HCT116 (cell line): Measurements from ENCODE around the gene MUC6. TPM values are rescaled to one million over a fixed set of nuclear protein-coding genes. Genes with fewer than 3 reads are reported as not detected.

Experiments
- ATAC-seq: fragments of 200-7000 bp; cut with Tn5 transposase; 2 replicates; pipeline ENCODE4 v1.9.1; 2020; ENCODE audit warnings: mild to moderate bottlenecking, moderate library complexity
- BruUV-seq: library from RNA; stranded (reverse); fragments of 400-500 nt; replicated peaks from 2 replicates; lab custom pipeline; 2021; lab: Mats Ljungman, UMichigan
- CTCF ChIA-PET: fragments of 300-600 bp; sonication (Branson Sonifier 250); formaldehyde crosslinking; loops from one replicate; lab custom pipeline; 2021; ENCODE audit warnings: antibody characterized with exemption; lab: Charles Lee
- POLR2A ChIA-PET: fragments of 300-600, 350-600 bp; sonication (Branson Sonifier 250); formaldehyde crosslinking; loops from one replicate; lab custom pipeline; 2021; ENCODE audit warnings: antibody characterized with exemption; lab: Charles Lee
- RAD21 ChIA-PET, 2 experiments: fragments of 300-600 bp; sonication (Branson Sonifier 250); formaldehyde crosslinking; loops; one replicate each; lab custom pipeline; 2023; ENCODE audit warnings: low total read pairs in 2 of 2; ENCODE audit not compliant: uncharacterized antibody in 2 of 2, unreplicated experiment in 2 of 2, low non-redundant PET in 1 of 2; lab: Charles Lee
- DNase-seq: peaks from one replicate; pipeline ENCODE4 v3.0.0-alpha.2; 2010; ENCODE audit warnings: low read depth, low spot score
- H2AFZ ChIP-seq: fragments of 200-600 bp; shearing (Covaris generic), sonication (generic); 2 replicates; pipeline ENCODE4 v1.6.1; 2017; ENCODE audit warnings: low read depth, mixed run types, mixed read lengths, antibody characterized with exemption, low read length; ENCODE audit not compliant: poor library complexity, severe bottlenecking
- H3K27ac ChIP-seq: 2 replicates; pipeline ENCODE4 v1.5.1; 2012; ENCODE audit warnings: low read depth, low read length
- H3K27me3 ChIP-seq: fragments of 200-600 bp; sonication (generic); 2 replicates; pipeline ENCODE4 v1.6.1; 2016; ENCODE audit warnings: mixed run types, low read length, mixed read lengths; ENCODE audit not compliant: insufficient read depth
- H3K36me3 ChIP-seq, 2 experiments: fragments of 200-500 bp in 1 of 2; fragments of 200-600 bp in 1 of 2; sonication (Bioruptor generic) in 1 of 2; sonication (generic) in 1 of 2; 2 replicates each; pipeline versions ENCODE4 v1.5.1 to v1.6.1; 2014 to 2016; ENCODE audit warnings: low read length in 2 of 2, inconsistent platforms in 1 of 2, mixed read lengths in 1 of 2, mixed run types in 1 of 2; ENCODE audit not compliant: insufficient read depth in 2 of 2, control insufficient read depth in 1 of 2
- H3K4me1 ChIP-seq, 2 experiments: fragments of 200-600 bp in 1 of 2; sonication (generic) in 1 of 2; 2 replicates each; pipeline versions ENCODE4 v1.5.1 to v1.6.1; 2012 to 2017; ENCODE audit warnings: low read length in 2 of 2, inconsistent platforms in 1 of 2, mild to moderate bottlenecking in 1 of 2, mixed read lengths in 1 of 2, mixed run types in 1 of 2, moderate library complexity in 1 of 2; ENCODE audit not compliant: insufficient read depth in 2 of 2, control insufficient read depth in 1 of 2
- H3K4me2 ChIP-seq: fragments of 200-600 bp; sonication (generic); 2 replicates; pipeline ENCODE4 v1.6.1; 2017; ENCODE audit warnings: mixed run types, low read length, mixed read lengths
- H3K4me3 ChIP-seq, 2 experiments: fragments of 200-600 bp in 1 of 2; sonication (generic) in 1 of 2; replicated peaks in 1 of 2; 2 replicates each; pipeline ENCODE4 v1.5.1; 2011 to 2016; ENCODE audit warnings: low read length in 2 of 2, control low read depth in 1 of 2, low read depth in 1 of 2, mild to moderate bottlenecking in 1 of 2, mixed read lengths in 1 of 2, mixed run types in 1 of 2
- H3K79me2 ChIP-seq: fragments of 200-600 bp; sonication (generic); 2 replicates; pipeline ENCODE4 v1.6.1; 2017; ENCODE audit warnings: mild to moderate bottlenecking, mixed run types, low read length, moderate library complexity, mixed read lengths; ENCODE audit not compliant: insufficient read depth
- H3K9ac ChIP-seq: fragments of 200-600 bp; sonication (generic); 2 replicates; pipeline ENCODE4 v1.6.1; 2016; ENCODE audit warnings: low read length, mixed read lengths
- H3K9me2 ChIP-seq: fragments of 200-600 bp; sonication (generic), shearing (Covaris generic); 2 replicates; pipeline ENCODE4 v1.6.1; 2017; ENCODE audit warnings: mixed run types, mild to moderate bottlenecking, moderate library complexity; ENCODE audit not compliant: insufficient read depth
- H3K9me3 ChIP-seq, 2 experiments: fragments of 200-500 bp in 1 of 2; fragments of 200-600 bp in 1 of 2; sonication (Bioruptor generic) in 1 of 2; sonication (generic) in 1 of 2; 2 replicates each; pipeline ENCODE4 v1.6.1; 2014 to 2017; ENCODE audit warnings: low read length in 2 of 2, mixed read lengths in 2 of 2, inconsistent platforms in 1 of 2, low read depth in 1 of 2, mild to moderate bottlenecking in 1 of 2, mixed run types in 1 of 2, moderate library complexity in 1 of 2; ENCODE audit not compliant: control insufficient read depth in 1 of 2, insufficient read depth in 1 of 2
- H4K20me1 ChIP-seq: fragments of 200-600 bp; sonication (generic), shearing (Covaris generic); 2 replicates; pipeline ENCODE4 v1.6.1; 2017; ENCODE audit warnings: mixed run types, mild to moderate bottlenecking, moderate library complexity; ENCODE audit not compliant: insufficient read depth
- CBX3 ChIP-seq: IDR thresholded peaks from 2 replicates; pipeline ENCODE4 v1.6.1; 2012; ENCODE audit warnings: low read depth
- CEBPB ChIP-seq: IDR thresholded peaks from 2 replicates; pipeline ENCODE4 v1.6.1; 2012; ENCODE audit warnings: low read depth
- EGR1 ChIP-seq: IDR thresholded peaks from 2 replicates; pipeline ENCODE4 v1.6.1; 2012; ENCODE audit warnings: low read depth
- ELF1 ChIP-seq: IDR thresholded peaks from 2 replicates; pipeline ENCODE4 v1.6.1; 2012; ENCODE audit warnings: low read depth, borderline replicate concordance
- EZH2 ChIP-seq: fragments of 200-600 bp; sonication (generic); IDR thresholded peaks from 2 replicates; pipeline ENCODE4 v1.6.1; 2017; ENCODE audit warnings: antibody characterized with exemption, mixed run types
- MAX ChIP-seq: IDR thresholded peaks from 2 replicates; pipeline ENCODE4 v1.6.1; 2012
- POLR2AphosphoS5 ChIP-seq: IDR thresholded peaks from 2 replicates; pipeline ENCODE4 v1.6.1; 2011; ENCODE audit warnings: mild to moderate bottlenecking, low read depth, low read length, moderate library complexity
- SP1 ChIP-seq: IDR thresholded peaks from 2 replicates; pipeline ENCODE4 v1.6.1; 2012; ENCODE audit warnings: low read depth
- SRF ChIP-seq: IDR thresholded peaks from 2 replicates; pipeline ENCODE4 v1.6.1; 2012; ENCODE audit warnings: low read depth
- TCF7L2 ChIP-seq: IDR thresholded peaks from 2 replicates; pipeline ENCODE4 v1.7.0; 2011; ENCODE audit warnings: borderline replicate concordance, inconsistent platforms; ENCODE audit not compliant: insufficient read depth, insufficient read length; ENCODE audit errors: extremely low read depth
- ZBTB33 ChIP-seq: IDR thresholded peaks from 2 replicates; pipeline ENCODE4 v1.6.1; 2011; ENCODE audit warnings: mild to moderate bottlenecking, low read length, moderate library complexity; ENCODE audit not compliant: insufficient replicate concordance; ENCODE audit errors: extremely low read depth
- ZFX ChIP-seq: fragments of 450-650 bp; IDR thresholded peaks from 2 replicates; pipeline ENCODE4 v1.6.1; 2017
- intact Hi-C: fragments of 100-400 bp; cut with micrococcal nuclease; formaldehyde crosslinking; loops from 2 replicates; pipeline ENCODE4 v1.10.0; 2022
- total RNA-seq: library from RNA; stranded (reverse); gene quantifications from one replicate; pipeline ENCODE4 v1.2.1, GENCODE V29; 2021; ENCODE audit not compliant: unreplicated experiment
- TF ChIP-seq, protein P1 (sequence below): IDR thresholded peaks from 2 replicates; pipeline ENCODE4 v1.6.1; 2012
- TF ChIP-seq, protein P2 (sequence below), 3 experiments: fragments of 200-600 bp in 1 of 3; sonication (generic) in 1 of 3; IDR thresholded peaks in 2 of 3; conservative IDR thresholded peaks in 1 of 3; 2 replicates each; pipeline ENCODE4 v1.5.1; 2012 to 2017; ENCODE audit warnings: low read depth in 2 of 3, low read length in 2 of 3, antibody characterized with exemption in 1 of 3, borderline replicate concordance in 1 of 3, control low read depth in 1 of 3, mild to moderate bottlenecking in 1 of 3, mixed read lengths in 1 of 3, mixed run types in 1 of 3, moderate library complexity in 1 of 3; ENCODE audit not compliant: insufficient read depth in 1 of 3

Gene MUC6
- total RNA-seq, 1 experiment from 2014 or later: 0.02 TPM

DNA sequence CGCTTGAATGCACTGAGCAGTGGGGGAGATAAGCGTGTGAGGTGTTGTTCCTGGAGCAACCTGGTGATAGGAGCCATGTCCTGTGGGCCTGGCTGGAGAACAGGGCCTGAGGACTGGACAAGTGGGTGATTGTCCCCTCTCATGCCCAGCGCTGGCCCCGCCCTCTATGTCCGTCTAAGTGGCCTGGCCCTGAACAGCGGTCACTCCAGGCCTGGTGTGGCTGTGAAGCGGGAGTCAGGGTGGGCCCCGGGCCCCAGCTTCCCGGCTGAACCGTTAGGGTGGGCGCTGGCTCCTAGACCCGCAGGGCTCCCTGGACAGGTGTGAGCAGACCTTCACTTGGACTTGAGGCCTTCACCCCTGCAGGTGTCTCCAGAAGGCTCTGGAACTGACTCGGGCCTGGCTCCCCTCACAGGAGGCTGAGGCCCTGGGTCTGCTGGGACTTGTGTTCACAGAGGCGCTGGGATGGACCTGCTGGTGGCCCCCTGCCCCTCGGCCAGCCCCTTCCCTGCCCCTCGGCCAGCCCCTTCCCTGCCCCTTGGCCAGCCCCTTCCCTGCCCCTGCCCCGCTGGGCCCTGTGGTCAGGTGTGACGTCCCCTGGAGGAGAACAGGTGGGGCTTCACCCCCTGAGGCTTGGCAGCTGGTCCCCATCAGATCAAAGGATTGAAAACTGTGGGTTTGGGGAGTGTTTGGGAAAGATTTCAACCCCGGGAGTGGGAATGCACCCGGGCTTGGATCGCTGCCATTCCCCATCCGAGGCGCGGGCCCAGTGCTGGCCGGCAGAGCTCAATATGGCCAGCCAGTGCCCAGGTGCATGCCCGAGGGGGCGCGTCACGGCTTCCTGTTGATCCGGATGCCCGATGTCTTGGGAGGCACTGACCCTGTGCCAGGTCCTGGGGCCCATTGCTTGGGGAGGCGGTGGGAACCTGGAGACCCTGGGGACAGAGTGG lies 3.2 kb upstream of the MUC6 start:
- H3K9ac ChIP-seq: no peak overlapping the region
- no peaks in the 10 kb centered on the region for H3K4me1 ChIP-seq
- H3K4me2 ChIP-seq: no peak overlapping the region
- no peaks in the 10 kb centered on the region for H4K20me1 ChIP-seq
- CTCF ChIA-PET: no interaction called here
- intact Hi-C loops: no loop called here
- H3K9me3 ChIP-seq: no peaks in the 10 kb centered on the region
- no peak for DNase-seq
- no TSS peak for BruUV-seq
- POLR2A ChIA-PET: no interaction called here
- H3K4me3 ChIP-seq: no peak overlapping the region
- H3K27ac ChIP-seq: no peak overlapping the region
- RAD21 ChIA-PET: no interaction called here
- no peak overlapping the region for H2AFZ ChIP-seq
- ATAC-seq: no peak
- no peaks in the 10 kb centered on the region for H3K79me2 ChIP-seq
- no peaks in the 10 kb centered on the region for H3K36me3 ChIP-seq
- no peaks in the 10 kb centered on the region for H3K9me2 ChIP-seq
- TF ChIP-seq, protein P1, sequence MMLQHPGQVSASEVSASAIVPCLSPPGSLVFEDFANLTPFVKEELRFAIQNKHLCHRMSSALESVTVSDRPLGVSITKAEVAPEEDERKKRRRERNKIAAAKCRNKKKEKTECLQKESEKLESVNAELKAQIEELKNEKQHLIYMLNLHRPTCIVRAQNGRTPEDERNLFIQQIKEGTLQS: no peak
- TF ChIP-seq CBX3 (no peak), EGR1 (no peak), ELF1 (no peak), SP1 (no peak), EZH2 (no peak), CEBPB (no peak), POLR2AphosphoS5 (no peak), TCF7L2 (no peak), ZBTB33 (no peak), MAX (no peak), SRF (no peak), ZFX (no peak)
- TF ChIP-seq, protein P2, sequence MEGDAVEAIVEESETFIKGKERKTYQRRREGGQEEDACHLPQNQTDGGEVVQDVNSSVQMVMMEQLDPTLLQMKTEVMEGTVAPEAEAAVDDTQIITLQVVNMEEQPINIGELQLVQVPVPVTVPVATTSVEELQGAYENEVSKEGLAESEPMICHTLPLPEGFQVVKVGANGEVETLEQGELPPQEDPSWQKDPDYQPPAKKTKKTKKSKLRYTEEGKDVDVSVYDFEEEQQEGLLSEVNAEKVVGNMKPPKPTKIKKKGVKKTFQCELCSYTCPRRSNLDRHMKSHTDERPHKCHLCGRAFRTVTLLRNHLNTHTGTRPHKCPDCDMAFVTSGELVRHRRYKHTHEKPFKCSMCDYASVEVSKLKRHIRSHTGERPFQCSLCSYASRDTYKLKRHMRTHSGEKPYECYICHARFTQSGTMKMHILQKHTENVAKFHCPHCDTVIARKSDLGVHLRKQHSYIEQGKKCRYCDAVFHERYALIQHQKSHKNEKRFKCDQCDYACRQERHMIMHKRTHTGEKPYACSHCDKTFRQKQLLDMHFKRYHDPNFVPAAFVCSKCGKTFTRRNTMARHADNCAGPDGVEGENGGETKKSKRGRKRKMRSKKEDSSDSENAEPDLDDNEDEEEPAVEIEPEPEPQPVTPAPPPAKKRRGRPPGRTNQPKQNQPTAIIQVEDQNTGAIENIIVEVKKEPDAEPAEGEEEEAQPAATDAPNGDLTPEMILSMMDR (IDR thresholded peaks at IDR 0.05 in 2 of 3, conservative IDR thresholded peaks at IDR 0.05 in 1 of 3; ENCODE audit: borderline replicate concordance in 1 of 3, insufficient read depth in 1 of 3, low read depth in 2 of 3, low read length in 2 of 3): no peak
- no peaks in the 10 kb centered on the region for H3K27me3 ChIP-seq
